IPS-NIHi11 (cell line): ENCODE measurements around the gene RNASE11.
"Not testable (repeated sequence)": the region's sequence is repeated elsewhere in the genome, so short reads cannot be mapped to it uniquely, and the experiment has no call there.

Experiments
- DNase-seq: peaks from one replicate; pipeline ENCODE4 v3.0.0; 2012; ENCODE audit warnings: mixed read lengths, low spot score

RNASE11 gene

GRCh38 chr14:20580242-20580641, 7.6 kb downstream of the RNASE11 start:
- DNase-seq, result no peak

GRCh38 chr14:20578784-20579502, 8.9 kb downstream of the RNASE11 start:
- DNase-seq, result no peak

GRCh38 chr14:20578325-20578724, 9.5 kb downstream of the RNASE11 start:
- DNase-seq, result peak; percentile 84

- not testable (repeated sequence) for DNase-seq
Observed at GRCh38 chr14:20572382-20572990, 15.3 kb downstream of the RNASE11 start.

- DNase-seq, result not testable (repeated sequence)
Observed at GRCh38 chr14:20570720-20571119, 17.1 kb downstream of the RNASE11 start.

- not testable (repeated sequence) for DNase-seq
Observed at GRCh38 chr14:20569865-20570264, 17.9 kb downstream of the RNASE11 start.

- DNase-seq, result no peak
Observed at GRCh38 chr14:20569066-20569465, 18.7 kb downstream of the RNASE11 start.

- no peak for DNase-seq
Observed at GRCh38 chr14:20568393-20568792, 19.4 kb downstream of the RNASE11 start.

GRCh38 chr14:20567199-20567598, 20.6 kb downstream of the RNASE11 start:
- not testable (repeated sequence) for DNase-seq

- DNase-seq, result no peak
Observed at GRCh38 chr14:20564501-20564997, 23.3 kb downstream of the RNASE11 start.

- DNase-seq, result no peak
Observed at GRCh38 chr14:20563971-20564370, 23.8 kb downstream of the RNASE11 start.

- DNase-seq, result no peak
Observed at GRCh38 chr14:20560961-20561360, 26.8 kb downstream of the RNASE11 start, which contains the start of gene RNASE9. RNASE9 (minus strand) TSS chr14:20561047.

- DNase-seq, result no peak
Observed at GRCh38 chr14:20559461-20559904, 28.3 kb downstream of the RNASE11 start.

- no peak for DNase-seq
Observed at GRCh38 chr14:20557212-20557542, 30.6 kb downstream of the RNASE11 start.

- no peak for DNase-seq
Observed at GRCh38 chr14:20556500-20557211, 31.1 kb downstream of the RNASE11 start.

GRCh38 chr14:20555845-20556244, 32.0 kb downstream of the RNASE11 start:
- no peak for DNase-seq

- no peak for DNase-seq
Observed at GRCh38 chr14:20553024-20553423, 34.8 kb downstream of the RNASE11 start.

GRCh38 chr14:20551606-20552005, 36.2 kb downstream of the RNASE11 start:
- no peak for DNase-seq

GRCh38 chr14:20550926-20551325, 36.9 kb downstream of the RNASE11 start:
- no peak for DNase-seq

GRCh38 chr14:20548414-20549158, 39.2 kb downstream of the RNASE11 start:
- no peak for DNase-seq

GRCh38 chr14:20546877-20547276, 40.9 kb downstream of the RNASE11 start:
- DNase-seq, result no peak

GRCh38 chr14:20539906-20540305, 47.9 kb downstream of the RNASE11 start:
- DNase-seq, result no peak
